ENCODE results near the gene RUSF1. TPM values are rescaled to one million over a fixed set of nuclear protein-coding genes. Genes with fewer than 3 reads are reported as not detected.

The RUSF1 gene
- total RNA-seq, 2 donors from 2014 or later: 45.4 to 50.8 TPM

DNA sequence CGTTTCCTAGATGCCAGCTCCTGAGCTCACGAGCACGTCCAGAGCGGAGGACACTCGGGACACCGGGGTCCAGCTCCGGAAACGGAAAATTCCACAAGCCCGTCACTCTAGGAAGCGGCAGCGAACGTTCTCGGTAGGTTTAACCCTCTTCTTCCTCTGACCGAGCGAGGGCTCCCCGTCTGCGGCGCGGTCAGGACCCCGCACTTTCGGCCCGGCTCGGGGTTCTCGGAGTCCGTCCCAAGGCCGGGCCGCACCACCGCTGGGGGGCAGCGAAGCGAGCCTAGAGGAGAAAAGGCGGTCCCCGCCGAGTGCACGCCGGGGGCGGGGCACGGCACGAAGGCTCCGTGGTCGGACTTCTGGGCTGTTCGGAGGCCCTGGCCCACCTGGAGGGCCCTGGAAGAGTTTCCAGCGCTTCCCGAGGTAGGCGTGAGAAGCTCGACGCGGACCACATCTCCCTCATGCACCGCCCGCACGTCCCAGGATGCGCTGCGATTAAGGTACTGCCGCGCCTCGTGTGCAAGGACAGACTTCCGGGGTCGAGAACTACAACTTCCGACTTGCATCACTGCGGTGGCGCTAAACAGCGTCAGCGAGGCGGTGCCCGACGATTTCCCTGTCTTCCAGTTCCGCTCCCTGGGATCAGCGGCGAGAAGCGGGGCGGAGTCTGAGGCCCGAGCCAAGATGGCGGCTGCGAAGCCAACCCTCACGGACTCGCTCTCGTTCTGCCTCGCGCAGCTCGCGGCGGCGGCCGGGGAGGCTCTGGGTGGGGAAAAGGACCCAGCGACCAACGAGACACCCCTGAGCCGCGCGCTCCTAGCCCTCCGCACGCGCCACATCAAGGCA lies 49.1 kb downstream of the RUSF1 start, which contains the start of gene ARMC5:
Gene ARMC5 (plus strand): TSS at position 658 of the 843 bp plus-strand sequence. CDS start 24 bp downstream, at position 682.
- H3K27me3 Mint-ChIP-seq (ENCODE audit: insufficient read depth): no peaks in the 10 kb centered on the region
- peak within 1 kb of the TSS; percentile 97 for H3K27ac Mint-ChIP-seq
- peaks cover 36% of the 10 kb centered on the region for H3K36me3 ChIP-seq (ENCODE audit: control insufficient read depth, insufficient read depth, low read length)
- H3K27ac ChIP-seq (ENCODE audit: low read depth, low read length): peak within 1 kb of the TSS; percentile 98
- peaks cover 6% of the 10 kb centered on the region for H3K4me1 Mint-ChIP-seq
- TF ChIP-seq, protein P1, sequence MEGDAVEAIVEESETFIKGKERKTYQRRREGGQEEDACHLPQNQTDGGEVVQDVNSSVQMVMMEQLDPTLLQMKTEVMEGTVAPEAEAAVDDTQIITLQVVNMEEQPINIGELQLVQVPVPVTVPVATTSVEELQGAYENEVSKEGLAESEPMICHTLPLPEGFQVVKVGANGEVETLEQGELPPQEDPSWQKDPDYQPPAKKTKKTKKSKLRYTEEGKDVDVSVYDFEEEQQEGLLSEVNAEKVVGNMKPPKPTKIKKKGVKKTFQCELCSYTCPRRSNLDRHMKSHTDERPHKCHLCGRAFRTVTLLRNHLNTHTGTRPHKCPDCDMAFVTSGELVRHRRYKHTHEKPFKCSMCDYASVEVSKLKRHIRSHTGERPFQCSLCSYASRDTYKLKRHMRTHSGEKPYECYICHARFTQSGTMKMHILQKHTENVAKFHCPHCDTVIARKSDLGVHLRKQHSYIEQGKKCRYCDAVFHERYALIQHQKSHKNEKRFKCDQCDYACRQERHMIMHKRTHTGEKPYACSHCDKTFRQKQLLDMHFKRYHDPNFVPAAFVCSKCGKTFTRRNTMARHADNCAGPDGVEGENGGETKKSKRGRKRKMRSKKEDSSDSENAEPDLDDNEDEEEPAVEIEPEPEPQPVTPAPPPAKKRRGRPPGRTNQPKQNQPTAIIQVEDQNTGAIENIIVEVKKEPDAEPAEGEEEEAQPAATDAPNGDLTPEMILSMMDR (conservative IDR thresholded peaks at IDR 0.05): peak; percentile 68
- 0% methylated on average over 65 to 91 of the region's 91 CpGs for WGBS, 2 experiments (ENCODE audit: insufficient coverage in 1 of 2, insufficient read length in 1 of 2)
- peak; percentile 98 for DNase-seq
- peaks cover 15% of the 10 kb centered on the region for H3K36me3 Mint-ChIP-seq (ENCODE audit: low read depth)
- H3K4me1 ChIP-seq (ENCODE audit: control insufficient read depth, insufficient read depth, low read length): no peaks in the 10 kb centered on the region
- H3K9me3 Mint-ChIP-seq: no peaks in the 10 kb centered on the region
- no peaks in the 10 kb centered on the region for H3K27me3 ChIP-seq (ENCODE audit: control insufficient read depth, insufficient read depth, low read length, poor library complexity, severe bottlenecking)
- H3K9me3 ChIP-seq (ENCODE audit: control insufficient read depth, low read length): no peaks in the 10 kb centered on the region
- H3K4me3 Mint-ChIP-seq: peak within 1 kb of the TSS; percentile 76
- H3K4me3 ChIP-seq (ENCODE audit: low read length): peak within 1 kb of the TSS; percentile 91
- H3K9ac ChIP-seq (ENCODE audit: extremely low read depth, low read length, poor library complexity, severe bottlenecking): peak within 1 kb of the TSS; percentile 97

DNA sequence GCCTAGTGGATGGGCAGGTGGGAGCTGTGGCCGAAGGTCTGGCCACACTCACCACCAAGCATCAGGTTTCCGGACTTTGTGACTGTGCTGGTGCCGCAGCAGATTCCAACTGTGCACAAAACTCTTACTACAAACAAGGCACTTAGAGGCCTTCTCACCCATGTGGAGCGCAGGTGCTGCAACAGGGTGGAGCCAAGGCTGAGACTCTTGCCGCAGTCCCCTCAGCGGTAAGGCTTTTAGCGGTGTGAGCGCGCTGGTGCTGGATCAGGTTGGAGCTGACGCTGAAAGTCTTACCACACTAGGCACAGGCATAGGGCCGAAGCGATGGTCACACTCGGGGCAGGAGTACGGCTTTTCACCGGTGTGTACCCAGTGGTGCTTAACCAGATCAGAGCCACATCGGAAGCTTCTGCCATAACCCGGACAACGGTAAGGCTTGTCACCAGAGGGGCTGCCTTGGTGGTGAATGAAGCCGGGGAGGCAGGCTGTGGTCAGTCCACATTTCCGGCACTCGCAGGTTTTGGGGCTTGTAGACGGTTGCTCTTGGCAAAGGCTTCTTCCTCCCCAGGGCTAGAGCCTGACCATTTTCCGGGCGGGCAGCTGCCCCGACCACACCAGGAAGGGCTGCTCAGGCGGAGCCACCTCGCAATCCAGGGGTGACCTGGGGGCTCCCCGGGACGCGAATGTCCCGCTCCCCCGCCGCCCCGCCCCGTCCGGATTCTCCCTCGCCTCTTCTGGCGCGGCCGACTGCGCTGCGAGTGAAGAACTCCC lies 49.9 kb downstream of the RUSF1 start:
- no peaks in the 10 kb centered on the region for H3K27me3 ChIP-seq (ENCODE audit: control insufficient read depth, insufficient read depth, low read length, poor library complexity, severe bottlenecking)
- no peaks in the 10 kb centered on the region for H3K27me3 Mint-ChIP-seq (ENCODE audit: insufficient read depth)
- H3K27ac Mint-ChIP-seq: peak overlapping the region; percentile 97

DNA sequence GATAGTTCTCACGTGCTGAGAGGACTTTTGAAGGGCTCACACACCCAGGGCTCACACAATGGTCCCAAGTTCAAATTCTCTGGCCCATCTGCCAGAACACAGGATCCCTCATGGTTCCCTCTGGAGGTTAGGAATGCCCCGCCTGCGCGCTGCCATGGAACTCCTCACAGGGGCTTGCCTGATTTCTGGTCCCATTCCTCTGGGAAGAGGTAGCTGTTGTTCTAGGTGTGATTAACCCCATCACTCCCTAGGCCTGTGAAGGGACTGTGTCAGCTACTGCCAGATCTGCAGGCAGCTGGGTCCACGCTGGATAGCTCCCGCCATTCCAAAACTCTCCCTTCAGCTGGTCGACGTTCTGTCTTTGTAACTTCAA lies 51.2 kb downstream of the RUSF1 start:
- Histone ChIP-seq H3K9ac (ENCODE audit: extremely low read depth, low read length, poor library complexity, severe bottlenecking) (no peak overlapping the region), H3K4me1 (ENCODE audit: control insufficient read depth, insufficient read depth, low read length) (peaks cover 11% of the 10 kb centered on the region), H3K4me3 (ENCODE audit: low read length) (peak overlapping the region; percentile 89), H3K27ac (ENCODE audit: low read depth, low read length) (no peak overlapping the region), H3K27me3 (ENCODE audit: control insufficient read depth, insufficient read depth, low read length, poor library complexity, severe bottlenecking) (no peaks in the 10 kb centered on the region), H3K9me3 (ENCODE audit: control insufficient read depth, low read length) (no peaks in the 10 kb centered on the region), H3K36me3 (ENCODE audit: control insufficient read depth, insufficient read depth, low read length) (peaks cover 24% of the 10 kb centered on the region)
- H3K27ac Mint-ChIP-seq: no peak overlapping the region
- H3K36me3 Mint-ChIP-seq (ENCODE audit: low read depth): peaks cover 3% of the 10 kb centered on the region
- WGBS, 2 experiments (ENCODE audit: insufficient coverage in 1 of 2, insufficient read length in 1 of 2): 90 to 92% methylated on average over 7 to 8 of the region's 8 CpGs
- no peaks in the 10 kb centered on the region for H3K27me3 Mint-ChIP-seq (ENCODE audit: insufficient read depth)
- TF ChIP-seq, protein P1 (conservative IDR thresholded peaks at IDR 0.05): no peak
- H3K4me1 Mint-ChIP-seq: peaks cover 21% of the 10 kb centered on the region
- H3K4me3 Mint-ChIP-seq: no peak overlapping the region
- H3K9me3 Mint-ChIP-seq: no peaks in the 10 kb centered on the region
- no peak for DNase-seq

More for the DNA sequence above, 49.9 kb downstream of the RUSF1 start:
- Histone ChIP-seq H3K9me3 (ENCODE audit: control insufficient read depth, low read length) (no peaks in the 10 kb centered on the region), H3K4me3 (ENCODE audit: low read length) (peak overlapping the region; percentile 89), H3K4me1 (ENCODE audit: control insufficient read depth, insufficient read depth, low read length) (peaks cover 2% of the 10 kb centered on the region), H3K27ac (ENCODE audit: low read depth, low read length) (peak overlapping the region; percentile 98), H3K36me3 (ENCODE audit: control insufficient read depth, insufficient read depth, low read length) (peaks cover 28% of the 10 kb centered on the region), H3K9ac (ENCODE audit: extremely low read depth, low read length, poor library complexity, severe bottlenecking) (peak overlapping the region; percentile 97)
- WGBS, 2 experiments (ENCODE audit: insufficient coverage in 1 of 2, insufficient read length in 1 of 2): 3 to 4% methylated on average over 18 to 42 of the region's 42 CpGs
- peaks cover 9% of the 10 kb centered on the region for H3K36me3 Mint-ChIP-seq (ENCODE audit: low read depth)
- H3K9me3 Mint-ChIP-seq: no peaks in the 10 kb centered on the region
- peak; percentile 87 for DNase-seq
- peaks cover 13% of the 10 kb centered on the region for H3K4me1 Mint-ChIP-seq
- TF ChIP-seq, protein P1 (conservative IDR thresholded peaks at IDR 0.05): no peak
- H3K4me3 Mint-ChIP-seq: peak overlapping the region; percentile 76

Data from endodermal cell (in vitro differentiated cells).